GM11168 (cell line): ENCODE measurements around the gene ZNF100.
"Not testable (repeated sequence)": the region's sequence is repeated elsewhere in the genome, so short reads cannot be mapped to it uniquely, and the experiment has no call there.

ENCODE experiments used
- in situ Hi-C: fragments of 300-500 bp; cut with MboI; formaldehyde crosslinking; loops from one replicate; pipeline ENCODE4 v1.12.0; 2022; ENCODE audit warnings: low sequenced_read_pairs; ENCODE audit not compliant: unreplicated experiment

ZNF100 gene

DNA sequence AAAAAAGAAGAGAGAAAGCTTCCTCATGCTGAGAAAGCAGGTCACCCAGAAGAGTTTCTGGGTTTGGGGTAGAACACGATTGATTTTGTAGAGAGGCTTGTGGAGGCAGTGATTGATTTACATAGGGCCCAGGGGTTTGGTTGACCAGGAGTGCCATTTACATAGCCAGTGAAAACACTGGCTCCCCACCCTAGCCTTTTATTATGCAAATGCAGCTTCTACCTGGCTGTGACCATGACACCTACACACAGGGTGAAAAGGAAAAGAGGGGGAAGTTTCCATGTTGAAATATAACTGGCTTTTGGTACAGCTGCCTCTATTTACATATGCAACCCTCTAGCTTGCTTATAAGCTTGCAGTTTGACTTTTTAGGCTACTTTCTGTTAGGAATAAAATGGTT, 62.0 kb downstream of the ZNF100 start:
- in situ Hi-C loops, result no loop called here

DNA sequence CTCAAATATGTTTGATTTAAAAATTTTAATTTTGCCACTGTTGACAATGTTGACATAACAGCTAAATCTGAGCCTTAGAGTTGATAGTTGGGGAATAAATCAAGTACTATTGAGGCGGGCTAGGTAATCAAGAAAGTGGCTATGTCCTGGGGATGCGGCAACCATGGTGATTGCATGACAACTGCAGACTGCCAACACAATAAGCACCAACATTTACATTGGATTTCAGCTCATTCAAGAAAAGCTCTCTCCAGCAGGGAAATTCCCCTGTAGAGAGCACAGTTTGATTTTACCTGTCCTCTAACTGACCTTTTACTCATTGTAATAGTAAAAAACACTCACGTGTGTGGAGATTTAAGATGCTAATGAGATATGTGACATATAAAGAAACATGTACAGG, 63.1 kb downstream of the ZNF100 start:
- in situ Hi-C loops, result no loop called here

DNA sequence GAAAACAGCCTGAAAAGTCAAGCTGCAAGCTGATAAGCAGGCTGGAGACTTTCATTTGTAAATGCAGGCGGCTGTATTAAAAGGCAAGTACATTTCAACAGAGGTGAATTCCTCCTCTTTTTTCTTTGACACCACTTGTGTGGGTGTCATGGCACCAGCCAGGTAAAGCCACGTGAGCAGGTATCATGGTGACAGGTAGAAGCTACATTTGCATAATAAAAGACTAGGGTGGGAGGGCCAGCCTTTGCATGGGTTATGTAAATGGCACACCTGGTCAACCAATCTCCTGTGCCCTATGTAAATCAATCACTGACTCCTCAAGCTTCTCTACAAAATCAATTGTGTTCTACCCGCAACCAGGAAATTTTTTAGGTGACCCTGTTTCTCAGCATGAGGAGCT, 68.2 kb downstream of the ZNF100 start:
- in situ Hi-C loops, result no loop called here

DNA sequence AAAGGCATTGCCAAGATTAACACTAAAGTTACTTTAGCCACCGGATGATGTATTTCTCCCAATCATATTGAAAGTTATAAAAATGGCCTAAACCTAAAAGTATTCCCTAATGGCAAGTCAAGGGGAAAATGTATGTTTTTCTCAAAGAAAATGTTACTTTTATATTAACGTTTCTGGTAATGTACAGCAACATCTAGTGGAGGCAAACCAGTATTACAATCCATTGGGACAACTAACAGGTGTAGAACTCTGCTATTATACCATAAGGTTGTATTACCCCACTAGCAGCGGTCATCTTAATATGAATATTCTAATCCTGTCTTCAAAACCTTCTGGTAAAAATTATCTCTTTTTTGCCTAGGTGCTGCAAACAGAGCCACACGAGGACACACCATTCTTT, 69.2 kb downstream of the ZNF100 start:
- in situ Hi-C loops, result no loop called here

DNA sequence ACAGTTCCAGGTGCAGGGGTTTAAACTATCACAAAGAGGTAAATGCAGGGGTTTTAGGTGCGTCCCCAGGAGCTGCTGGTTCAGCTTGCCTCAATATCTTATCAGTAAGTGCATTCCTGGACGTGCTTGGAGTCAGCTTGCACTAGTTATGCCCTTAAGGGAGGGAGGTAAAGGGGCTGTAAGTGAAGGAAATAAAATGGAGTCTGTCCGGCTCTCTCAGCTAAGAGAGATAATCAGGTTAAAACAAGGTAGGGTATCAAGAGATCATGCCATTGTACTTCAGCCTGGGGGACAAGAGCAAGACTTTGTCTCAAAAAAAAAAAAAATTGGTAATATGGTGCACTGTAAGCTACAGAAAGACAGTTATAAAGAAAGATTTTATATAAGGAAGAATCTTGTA, 69.7 kb downstream of the ZNF100 start:
- in situ Hi-C loops, result no loop called here

DNA sequence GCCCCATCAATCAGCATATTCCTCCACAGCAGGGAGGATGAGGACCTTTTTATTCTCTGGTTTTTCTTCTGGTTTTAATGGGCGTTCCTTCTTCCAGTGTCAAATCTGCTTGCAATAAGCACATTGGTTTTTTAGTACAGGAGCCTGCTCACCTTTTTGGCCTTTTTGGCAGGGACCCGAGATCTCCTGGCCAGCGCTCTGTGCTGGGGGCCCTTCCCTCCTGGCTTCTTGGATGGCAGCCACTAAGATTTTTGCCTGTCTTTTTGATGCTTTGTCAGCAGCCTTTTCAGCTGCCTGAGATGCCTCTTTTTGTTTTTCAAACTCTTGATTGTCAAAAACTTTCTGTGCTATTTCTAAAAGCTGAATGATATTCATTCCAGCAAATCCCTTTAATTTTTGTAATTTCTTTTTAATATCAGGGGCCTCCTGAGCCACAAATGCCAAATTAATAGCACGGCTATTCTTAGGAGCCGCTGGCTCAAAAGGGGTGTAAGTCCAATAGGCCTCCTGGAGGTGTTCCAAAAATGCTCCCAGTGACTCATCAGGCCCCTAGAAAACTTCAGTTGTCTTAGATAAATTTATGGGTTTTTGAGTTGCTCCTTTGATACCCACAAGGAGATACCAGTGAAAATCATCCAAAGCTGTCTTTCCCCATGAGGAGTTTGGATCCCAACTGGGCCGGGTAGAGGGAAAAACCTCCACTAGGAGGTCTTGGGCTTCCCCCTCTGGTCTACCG, 73.0 kb downstream of the ZNF100 start:
- in situ Hi-C loops, result no loop called here

DNA sequence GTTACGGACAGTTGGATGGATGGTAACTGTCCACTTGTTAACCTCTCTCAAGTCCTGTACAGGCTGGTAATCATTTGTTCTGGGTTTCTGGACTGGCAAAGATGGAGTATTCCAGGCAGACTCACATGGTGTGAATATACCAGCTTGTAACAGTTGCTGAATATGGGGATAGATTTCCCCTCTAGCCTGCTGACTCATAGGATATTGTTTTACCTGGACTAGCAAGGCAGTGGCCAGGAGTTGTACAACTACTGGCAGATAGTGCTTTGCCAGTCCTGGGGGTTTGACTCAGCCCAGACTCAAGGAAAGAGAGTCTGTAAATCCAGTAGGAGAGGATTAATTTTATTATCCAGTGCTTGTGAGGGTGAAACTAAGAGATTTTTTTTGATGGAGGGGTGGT, 74.0 kb downstream of the ZNF100 start:
- in situ Hi-C loops, result no loop called here

DNA sequence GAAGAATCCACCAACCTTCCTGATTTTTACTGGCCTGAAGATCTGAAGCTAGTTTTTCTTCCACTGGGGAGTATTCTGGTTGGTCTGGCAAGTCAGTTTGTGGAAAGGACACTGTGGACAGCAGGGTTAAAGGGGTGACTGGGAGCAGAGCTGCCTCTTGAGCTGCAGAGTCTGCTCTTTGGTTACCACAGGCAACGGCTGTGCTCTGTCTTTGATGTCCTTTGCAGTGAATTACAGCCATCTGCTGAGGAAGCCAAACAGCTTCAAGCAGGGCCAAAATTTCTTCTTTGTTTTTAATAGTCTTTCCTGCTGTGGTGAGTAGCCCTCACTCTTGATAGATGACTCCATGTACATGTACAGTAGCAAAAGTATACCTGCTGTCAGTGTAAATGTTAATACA, 75.7 kb downstream of the ZNF100 start:
- in situ Hi-C loops, result no loop called here

DNA sequence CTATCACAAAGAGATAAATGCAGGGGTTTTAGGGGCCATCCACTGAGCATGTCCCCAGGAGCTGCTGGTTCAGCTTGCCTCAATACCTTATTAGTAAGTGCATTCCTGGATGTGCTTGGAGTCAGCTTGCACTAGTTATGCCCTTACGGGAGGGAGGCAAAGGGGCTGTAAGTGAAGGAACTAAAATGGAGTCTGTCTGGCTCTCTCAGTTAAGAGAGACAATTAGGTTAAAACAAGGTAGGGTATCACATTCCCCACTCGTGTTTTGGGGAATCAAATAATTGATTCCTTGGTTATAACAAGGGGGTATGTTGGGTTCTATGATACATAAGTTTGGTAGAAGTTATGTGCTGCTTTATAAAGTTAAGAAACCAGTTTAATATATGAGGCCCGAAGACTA, 78.9 kb downstream of the ZNF100 start:
- in situ Hi-C loops, result no loop called here

DNA sequence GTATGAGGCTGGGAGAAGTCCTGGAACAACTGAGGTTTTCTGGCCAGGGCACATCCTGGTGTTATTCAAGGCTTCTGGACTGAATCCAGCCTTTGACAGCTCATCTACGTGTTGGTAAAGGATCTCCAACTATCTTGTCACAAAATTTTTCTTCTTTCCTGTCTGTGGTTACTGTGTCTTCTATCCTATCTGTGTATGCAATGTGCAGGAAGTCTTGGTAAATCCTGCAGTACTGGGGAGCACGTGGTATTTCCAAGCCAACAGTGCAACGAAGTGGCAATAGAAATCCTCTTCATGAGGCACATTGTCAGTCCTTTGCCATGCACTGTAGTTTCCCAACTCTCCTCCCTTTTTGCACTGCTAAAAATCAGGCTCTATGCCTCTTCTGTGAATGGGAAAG, 86.7 kb downstream of the ZNF100 start:
- in situ Hi-C loops, result no loop called here

DNA sequence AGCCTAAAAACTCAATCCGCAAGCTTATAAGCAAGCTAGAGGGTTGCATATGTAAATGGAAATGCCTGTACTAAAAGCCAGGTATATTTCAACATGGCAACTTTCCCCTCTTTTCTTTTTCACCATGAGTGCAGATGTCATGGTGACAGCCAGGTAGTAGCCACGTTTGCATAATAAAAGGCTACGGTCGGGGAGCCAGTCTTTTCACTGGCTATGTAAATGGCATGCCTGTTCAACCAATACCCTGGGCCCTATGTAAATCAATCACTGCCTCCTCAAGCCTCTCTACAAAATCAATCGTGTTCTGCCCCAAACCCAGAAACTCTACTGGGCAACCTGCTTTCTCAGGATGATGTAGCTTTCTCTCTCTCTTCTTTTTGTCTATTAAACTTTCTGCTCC, 87.4 kb downstream of the ZNF100 start:
- in situ Hi-C loops, result no loop called here

DNA sequence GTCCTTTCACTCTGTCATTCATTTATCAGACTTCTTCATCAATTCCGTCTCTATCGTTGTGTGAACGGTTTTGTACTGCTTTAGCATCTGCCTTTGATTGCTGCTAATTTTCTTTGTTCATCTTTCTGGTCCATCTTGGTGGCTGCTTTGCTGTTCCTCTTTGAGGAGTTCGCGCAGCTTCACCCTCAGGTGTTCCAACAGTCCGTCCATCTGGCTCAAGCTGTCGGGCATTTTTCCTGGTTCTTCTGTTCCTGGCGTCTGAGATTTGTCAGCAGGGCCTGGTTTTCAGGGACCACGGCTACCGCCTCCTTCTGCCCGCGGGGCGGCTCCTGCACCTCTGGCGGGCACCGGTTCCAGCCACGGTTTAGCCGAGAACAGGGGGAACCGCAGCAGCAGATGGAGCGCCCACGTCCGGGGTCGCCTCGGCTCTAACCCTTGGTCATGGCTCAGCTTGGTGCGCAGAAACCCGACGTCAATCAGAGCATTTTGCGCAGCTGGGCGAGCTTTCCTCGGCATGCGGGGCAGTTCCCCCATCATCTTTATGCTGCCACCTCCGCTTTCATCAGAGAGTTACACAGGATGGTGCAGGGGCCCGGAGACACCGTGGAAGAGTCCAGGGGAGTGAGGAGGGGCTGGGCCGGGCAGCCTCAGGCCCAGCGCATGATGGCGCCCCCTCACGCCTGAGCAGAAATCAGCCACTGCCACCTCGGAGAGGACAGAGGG, 89.5 kb downstream of the ZNF100 start:
- in situ Hi-C loops, result no loop called here

DNA sequence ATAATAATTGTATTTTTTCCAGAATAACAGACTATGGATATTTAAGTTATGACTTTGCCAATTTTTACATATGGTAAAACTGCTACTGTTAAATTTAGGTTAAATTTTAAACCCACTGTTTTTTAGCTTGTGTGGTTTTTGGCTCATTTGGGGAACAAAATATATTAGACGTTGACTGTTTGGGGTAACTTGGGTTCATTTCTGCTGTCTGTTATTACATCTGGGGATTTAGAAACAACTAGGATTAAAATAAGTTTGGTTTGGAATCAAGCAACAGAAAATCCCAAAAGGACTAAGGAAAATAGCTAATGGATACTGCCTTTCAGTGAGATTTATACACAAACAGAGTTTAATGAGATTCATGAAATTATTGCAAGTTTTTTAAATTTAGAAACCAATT, 92.9 kb downstream of the ZNF100 start:
- in situ Hi-C loops, result no loop called here

DNA sequence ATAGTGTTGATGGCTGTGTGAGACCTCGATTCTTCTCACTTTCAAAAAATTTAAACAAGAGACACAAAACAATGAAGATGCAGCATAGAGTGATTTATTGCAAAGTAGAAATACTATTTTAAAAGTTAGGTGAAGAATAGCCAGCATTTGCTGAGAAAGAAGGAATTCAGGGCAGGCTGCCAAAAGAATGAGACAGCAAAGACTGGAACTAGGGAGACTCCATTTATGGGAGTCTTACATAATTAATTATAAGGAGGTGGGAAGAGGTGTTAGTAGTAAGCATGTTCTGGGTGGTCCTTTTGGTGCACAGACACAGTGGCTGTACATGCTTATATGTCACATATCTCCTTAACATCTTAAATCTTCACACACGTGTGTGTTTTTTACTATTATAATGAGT, 93.9 kb downstream of the ZNF100 start:
- in situ Hi-C loops, result not testable (repeated sequence)
